ENCODE data around the gene CYFIP2. TPM values are rescaled to one million over a fixed set of nuclear protein-coding genes. Genes with fewer than 3 reads are reported as not detected.

CYFIP2 gene
- total RNA-seq, 4 donors from 2014 or later: 4.2 to 10.3 (median 8.1) TPM

DNA sequence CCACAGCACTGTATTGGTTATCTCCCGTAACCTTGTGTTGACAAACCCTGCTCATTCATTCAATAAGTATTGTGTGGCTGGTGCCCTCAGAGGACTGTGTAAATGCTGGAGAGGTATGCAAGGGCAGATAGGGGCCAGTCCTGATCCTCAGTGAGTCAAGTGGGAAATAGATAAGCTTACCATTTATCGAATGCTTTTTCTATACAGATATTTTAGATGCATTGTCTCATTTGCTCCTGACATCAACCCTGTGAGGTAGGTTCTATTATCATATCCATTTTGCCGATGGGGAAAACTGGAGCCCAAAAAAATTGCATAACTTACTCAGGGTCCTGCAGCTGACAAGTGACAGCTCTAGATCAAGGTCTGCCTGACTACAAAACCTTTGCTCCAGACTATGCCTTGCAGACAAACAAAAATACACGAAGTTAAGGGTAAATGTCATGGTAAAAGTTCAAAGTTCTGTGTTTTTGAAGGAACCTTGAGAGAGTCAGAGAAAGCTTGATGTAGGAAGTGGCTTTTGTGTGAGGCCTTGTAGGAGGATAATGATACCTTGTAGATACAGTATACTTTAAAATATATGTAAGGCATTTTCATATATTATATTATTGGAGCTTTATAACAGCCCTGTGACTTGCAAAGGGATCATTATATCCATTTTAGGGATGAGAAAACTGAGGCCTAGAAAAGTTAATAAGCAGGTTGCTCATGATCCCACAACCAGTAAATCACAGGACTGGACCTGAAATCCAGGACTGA is 22.7 kb downstream of the CYFIP2 start:
- H3K27me3 ChIP-seq: no peaks in the 10 kb centered on the region
- DNase-seq: no peak
- H3K27ac ChIP-seq: no peak overlapping the region
- WGBS, 2 donors: 76 to 77% methylated on average over 4 of the region's 4 CpGs
- intact Hi-C loops (cut with DNase I): no loop called here
- H3K36me3 ChIP-seq: peaks cover 0 to 7% (median 0%) of the 10 kb centered on the region in 3 donors
- no peak overlapping the region for H3K4me3 ChIP-seq
- no peaks in the 10 kb centered on the region for H3K9me3 ChIP-seq
- TF ChIP-seq, protein P1, sequence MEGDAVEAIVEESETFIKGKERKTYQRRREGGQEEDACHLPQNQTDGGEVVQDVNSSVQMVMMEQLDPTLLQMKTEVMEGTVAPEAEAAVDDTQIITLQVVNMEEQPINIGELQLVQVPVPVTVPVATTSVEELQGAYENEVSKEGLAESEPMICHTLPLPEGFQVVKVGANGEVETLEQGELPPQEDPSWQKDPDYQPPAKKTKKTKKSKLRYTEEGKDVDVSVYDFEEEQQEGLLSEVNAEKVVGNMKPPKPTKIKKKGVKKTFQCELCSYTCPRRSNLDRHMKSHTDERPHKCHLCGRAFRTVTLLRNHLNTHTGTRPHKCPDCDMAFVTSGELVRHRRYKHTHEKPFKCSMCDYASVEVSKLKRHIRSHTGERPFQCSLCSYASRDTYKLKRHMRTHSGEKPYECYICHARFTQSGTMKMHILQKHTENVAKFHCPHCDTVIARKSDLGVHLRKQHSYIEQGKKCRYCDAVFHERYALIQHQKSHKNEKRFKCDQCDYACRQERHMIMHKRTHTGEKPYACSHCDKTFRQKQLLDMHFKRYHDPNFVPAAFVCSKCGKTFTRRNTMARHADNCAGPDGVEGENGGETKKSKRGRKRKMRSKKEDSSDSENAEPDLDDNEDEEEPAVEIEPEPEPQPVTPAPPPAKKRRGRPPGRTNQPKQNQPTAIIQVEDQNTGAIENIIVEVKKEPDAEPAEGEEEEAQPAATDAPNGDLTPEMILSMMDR (IDR thresholded peaks at IDR 0.05): no peak
- no peak for TF ChIP-seq POLR2A (IDR thresholded peaks at IDR 0.05)
- no peaks in the 10 kb centered on the region for H3K4me1 ChIP-seq

DNA sequence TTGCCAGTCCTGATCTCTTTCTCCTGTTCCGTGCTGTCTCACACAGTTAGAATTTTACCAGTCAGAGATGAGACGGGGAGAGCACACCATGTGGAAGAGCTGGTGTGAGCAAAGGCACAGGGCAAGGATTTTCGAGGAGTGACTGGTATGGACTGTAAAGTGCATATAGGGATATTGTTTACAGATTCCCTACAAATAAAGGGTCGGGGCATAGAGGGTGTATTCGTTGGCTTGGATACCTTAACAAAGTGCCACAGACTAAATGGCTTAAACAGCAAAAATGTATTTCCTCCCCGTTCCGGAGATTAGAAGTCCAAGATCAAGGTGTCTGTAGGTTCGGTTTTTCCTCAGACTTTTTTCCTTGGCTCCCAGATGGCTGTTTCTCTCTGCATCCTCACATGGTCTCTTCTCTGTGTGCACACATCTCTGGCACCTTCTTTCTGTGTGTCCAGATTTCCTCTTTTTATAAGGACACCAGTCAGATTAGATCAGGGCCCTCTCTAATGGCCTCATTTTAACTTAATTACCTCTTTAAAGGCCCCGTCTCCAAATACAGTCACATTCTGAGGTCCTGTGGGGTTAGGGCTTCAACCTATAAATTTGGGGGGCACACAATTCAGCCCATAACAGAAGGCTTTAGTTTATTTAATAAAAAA is 23.4 kb downstream of the CYFIP2 start:
- no peaks in the 10 kb centered on the region for H3K4me1 ChIP-seq
- DNase-seq: no peak
- H3K36me3 ChIP-seq: peaks cover 0 to 7% (median 0%) of the 10 kb centered on the region in 3 donors
- TF ChIP-seq, protein P1 (IDR thresholded peaks at IDR 0.05): no peak
- no peak for TF ChIP-seq POLR2A (IDR thresholded peaks at IDR 0.05)
- no peaks in the 10 kb centered on the region for H3K27me3 ChIP-seq
- intact Hi-C loops (cut with DNase I): no loop called here
- WGBS, 2 donors: 86 to 92% methylated on average over 9 of the region's 9 CpGs
- no peak overlapping the region for H3K27ac ChIP-seq
- no peak overlapping the region for H3K4me3 ChIP-seq
- no peaks in the 10 kb centered on the region for H3K9me3 ChIP-seq

DNA sequence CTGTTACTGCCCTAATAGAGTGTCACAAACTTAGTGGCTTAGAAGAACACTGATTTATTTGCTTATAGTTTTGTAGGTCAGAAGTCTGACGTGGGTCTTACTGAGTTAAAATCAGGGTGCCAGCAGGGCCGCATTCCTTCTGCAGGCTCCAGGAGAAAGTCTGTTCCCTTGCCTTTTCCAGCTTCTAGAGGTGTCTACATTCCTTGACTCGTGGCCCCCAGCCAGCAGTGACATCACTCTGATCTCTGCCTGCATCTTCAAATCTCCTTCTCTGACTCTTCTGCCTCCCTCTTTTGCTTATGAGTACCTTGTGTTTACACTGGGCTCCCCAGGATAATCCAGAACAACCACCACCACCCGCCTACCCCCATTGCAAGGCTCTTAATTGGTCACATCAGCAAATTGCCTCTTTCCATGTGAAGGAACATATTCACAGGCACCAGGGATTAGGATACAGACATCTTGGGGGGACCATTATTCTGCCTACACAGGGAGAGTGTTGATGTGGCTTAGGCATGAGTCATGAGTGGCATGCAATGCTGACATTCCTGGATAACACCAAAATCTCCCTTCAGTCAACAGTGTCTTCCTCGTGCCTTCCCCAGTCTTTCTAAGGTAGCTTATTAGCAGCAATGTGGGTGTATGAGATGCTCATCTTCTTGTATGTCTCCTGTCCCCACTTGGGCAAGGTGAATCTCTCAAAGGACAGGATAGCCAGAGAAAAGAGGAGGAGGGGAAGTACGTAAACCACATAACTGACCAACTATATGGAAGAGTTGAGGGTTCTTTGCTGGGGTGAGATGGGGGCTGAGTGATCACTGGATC is 24.4 kb downstream of the CYFIP2 start:
- no peak for DNase-seq
- Histone ChIP-seq H3K27ac (no peak overlapping the region), H3K4me3 (no peak overlapping the region), H3K36me3 (peaks cover 0 to 7% (median 0%) of the 10 kb centered on the region in 3 donors), H3K9me3 (no peaks in the 10 kb centered on the region), H3K27me3 (no peaks in the 10 kb centered on the region), H3K4me1 (no peaks in the 10 kb centered on the region)
- 68 to 79% methylated on average over 6 of the region's 6 CpGs for WGBS, 2 donors
- intact Hi-C loops (cut with DNase I): no loop called here
- TF ChIP-seq POLR2A (IDR thresholded peaks at IDR 0.05): no peak
- TF ChIP-seq, protein P1 (IDR thresholded peaks at IDR 0.05): no peak

DNA sequence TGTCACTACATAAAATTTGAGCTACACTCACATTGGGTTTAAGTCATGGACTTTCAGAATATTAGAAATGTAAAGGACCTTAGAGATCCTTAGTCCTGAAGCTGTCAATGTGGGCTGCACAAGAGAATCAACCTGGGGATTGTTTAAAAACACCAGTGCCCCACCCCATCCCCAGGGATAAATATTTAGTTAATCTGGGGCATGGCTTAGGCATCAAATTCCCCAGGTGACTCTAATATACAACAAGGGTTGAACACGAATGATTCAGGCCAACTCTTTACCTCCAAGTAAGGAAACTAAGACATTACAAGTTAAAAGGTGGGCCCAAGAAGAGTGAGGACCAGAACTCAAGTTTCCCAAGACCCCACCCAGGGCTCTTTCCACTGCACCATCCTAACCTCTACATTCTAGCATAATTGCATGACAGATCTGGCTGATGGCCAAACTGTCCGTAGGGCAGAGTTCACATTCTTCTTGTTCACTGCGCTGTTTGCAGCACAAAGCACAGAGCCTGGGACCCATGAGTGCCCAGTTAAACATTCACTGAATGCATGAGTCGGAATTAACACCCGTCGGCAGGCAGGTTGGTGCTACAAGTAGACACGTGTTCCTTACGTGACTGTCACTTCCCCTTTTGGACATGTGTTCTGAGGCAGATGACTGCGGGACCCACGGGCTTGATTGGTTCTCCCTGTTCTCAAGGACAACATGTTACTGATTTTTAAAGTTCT is 25.2 kb downstream of the CYFIP2 start:
- DNase-seq: peak; percentile 8
- TF ChIP-seq, protein P1 (IDR thresholded peaks at IDR 0.05): no peak
- TF ChIP-seq POLR2A (IDR thresholded peaks at IDR 0.05): no peak
- intact Hi-C loops (cut with DNase I): no loop called here

More for the DNA sequence above, 25.2 kb downstream of the CYFIP2 start:
- Histone ChIP-seq H3K27me3 (no peaks in the 10 kb centered on the region), H3K27ac (no peak overlapping the region), H3K4me3 (no peak overlapping the region), H3K36me3 (peaks cover 0 to 7% (median 0%) of the 10 kb centered on the region in 3 donors), H3K4me1 (no peaks in the 10 kb centered on the region), H3K9me3 (no peaks in the 10 kb centered on the region)
- 53 to 69% methylated on average over 9 to 10 of the region's 10 CpGs for WGBS, 2 donors

All from esophagus squamous epithelium (tissue), 5 donors.